OCI-LY3 (cell line): Measurements from ENCODE around the gene CERT1.
A peak's percentile ranks its signal among the peaks of the same experiment; 100 is the strongest.
"Not testable (repeated sequence)": the region's sequence is repeated elsewhere in the genome, so short reads cannot be mapped to it uniquely, and the experiment has no call there.

Experiments used
- H2AFZ ChIP-seq: fragments of 200-600, 300-600 bp; shearing (Covaris generic); 2 replicates; pipeline ENCODE4 v1.6.0; 2014; ENCODE audit warnings: antibody characterized with exemption, low read depth, low read length
- H3K27ac ChIP-seq: fragments of 200-600, 300-600 bp; sonication (generic); 2 replicates; pipeline ENCODE4 v1.5.1; 2014; ENCODE audit warnings: mild to moderate bottlenecking, low read length, moderate library complexity, mixed read lengths
- H3K27me3 ChIP-seq: fragments of 200-600, 300-600 bp; sonication (generic); 2 replicates; pipeline ENCODE4 v1.6.1; 2014; ENCODE audit warnings: low read depth, low read length, mixed read lengths
- H3K36me3 ChIP-seq: fragments of 200-600, 300-600 bp; sonication (generic); replicated peaks from 2 replicates; pipeline ENCODE3; 2014; ENCODE audit warnings: low read depth, low read length, mixed read lengths
- H3K4me1 ChIP-seq: fragments of 300-600, 200-600 bp; sonication (generic); 2 replicates; pipeline ENCODE4 v1.6.1; 2014; ENCODE audit warnings: low read length, mixed read lengths
- H3K4me2 ChIP-seq: fragments of 200-600, 300-600 bp; sonication (generic); 2 replicates; pipeline ENCODE4 v1.6.1; 2014; ENCODE audit warnings: low read length, mixed read lengths
- H3K4me3 ChIP-seq: fragments of 300-600, 200-600 bp; sonication (generic); 2 replicates; pipeline ENCODE4 v1.5.1; 2014; ENCODE audit warnings: antibody characterized with exemption, mild to moderate bottlenecking, low read length, moderate library complexity
- H3K79me2 ChIP-seq: fragments of 300-600, 200-600 bp; shearing (Covaris generic); 2 replicates; pipeline ENCODE4 v1.6.1; 2014; ENCODE audit warnings: mild to moderate bottlenecking, low read length, mixed read lengths
- H3K9ac ChIP-seq: fragments of 300-600, 200-600 bp; shearing (Covaris generic); 2 replicates; pipeline ENCODE4 v1.6.0; 2014; ENCODE audit warnings: mild to moderate bottlenecking, low read length, moderate library complexity
- H3K9me3 ChIP-seq: fragments of 200-600, 300-600 bp; shearing (Covaris generic); 2 replicates; pipeline ENCODE4 v1.6.1; 2014; ENCODE audit warnings: low read length, mixed read lengths; ENCODE audit not compliant: insufficient read depth
- H4K20me1 ChIP-seq: fragments of 200-600, 300-600 bp; sonication (generic); 2 replicates; pipeline ENCODE4 v1.6.1; 2016; ENCODE audit warnings: low read length, mixed read lengths; ENCODE audit not compliant: insufficient read depth
- CTCF ChIP-seq: fragments of 200-600, 300-600 bp; sonication (generic); IDR thresholded peaks from 2 replicates; pipeline ENCODE4 v1.5.1; 2014; ENCODE audit warnings: antibody characterized with exemption, low read length, low read depth
- EZH2phosphoT487 ChIP-seq: fragments of 200-600 bp; shearing (Covaris generic); IDR thresholded peaks from 2 replicates; pipeline ENCODE4 v1.6.1; 2018; ENCODE audit warnings: antibody characterized with exemption, mixed run types, low read depth

CERT1 gene

GRCh38 chr5:75509546-75509945, 1.9 kb downstream of the CERT1 start:
- Histone ChIP-seq H3K4me3 (peak overlapping the region; percentile 88), H3K4me2 (peak overlapping the region; percentile 81), H3K9me3 (no peaks in the 10 kb centered on the region), H3K4me1 (peaks cover 26% of the 10 kb centered on the region), H3K36me3 (no peaks in the 10 kb centered on the region), H3K27me3 (no peaks in the 10 kb centered on the region), H3K27ac (peak overlapping the region; percentile 54), H3K9ac (peak overlapping the region; percentile 81), H2AFZ (no peak overlapping the region), H4K20me1 (peaks cover 3% of the 10 kb centered on the region; the same call in 1 of the 2 replicates), H3K79me2 (peaks cover 81% of the 10 kb centered on the region)
- TF ChIP-seq CTCF (no peak), EZH2phosphoT487 (no peak)

- Histone ChIP-seq H3K36me3 (peaks cover 4% of the 10 kb centered on the region), H3K27ac (no peak overlapping the region), H3K79me2 (peaks cover 68% of the 10 kb centered on the region), H2AFZ (no peak overlapping the region), H3K27me3 (no peaks in the 10 kb centered on the region), H3K9me3 (no peaks in the 10 kb centered on the region), H3K4me1 (peaks cover 9% of the 10 kb centered on the region), H3K4me3 (no peak overlapping the region), H3K4me2 (no peak overlapping the region), H4K20me1 (peaks cover 3% of the 10 kb centered on the region; the same call in 1 of the 2 replicates), H3K9ac (no peak overlapping the region)
- TF ChIP-seq CTCF, result no peak
- no peak for TF ChIP-seq EZH2phosphoT487
These were observed 3.6 kb downstream of the CERT1 start for GRCh38 chr5:75507841-75508240.

GRCh38 chr5:75505112-75505511, 6.3 kb downstream of the CERT1 start:
- H3K9ac ChIP-seq, H3K36me3 ChIP-seq, H3K27ac ChIP-seq, H4K20me1 ChIP-seq, H3K4me3 ChIP-seq, H3K27me3 ChIP-seq, H3K4me1 ChIP-seq, H2AFZ ChIP-seq, H3K4me2 ChIP-seq, H3K9me3 ChIP-seq: not testable (repeated sequence)
- peaks cover 53% of the 10 kb centered on the region for H3K79me2 ChIP-seq

GRCh38 chr5:75498875-75499274, 12.6 kb downstream of the CERT1 start:
- not testable (repeated sequence) for H3K27ac ChIP-seq, H2AFZ ChIP-seq, H3K4me1 ChIP-seq, H3K27me3 ChIP-seq, H3K4me3 ChIP-seq, H3K36me3 ChIP-seq, H3K79me2 ChIP-seq, H4K20me1 ChIP-seq, H3K4me2 ChIP-seq, H3K9me3 ChIP-seq, H3K9ac ChIP-seq

- H3K4me2 ChIP-seq, result no peak overlapping the region
- H3K36me3 ChIP-seq, result peaks cover 6% of the 10 kb centered on the region
- H3K4me3 ChIP-seq, result no peak overlapping the region
- H3K27me3 ChIP-seq, result no peaks in the 10 kb centered on the region
- TF ChIP-seq EZH2phosphoT487, result no peak
- TF ChIP-seq CTCF, result no peak
- H3K79me2 ChIP-seq, result peaks cover 9% of the 10 kb centered on the region; the same call in 1 of the 2 replicates
- no peak overlapping the region for H3K9ac ChIP-seq
- H2AFZ ChIP-seq, result no peak overlapping the region
- no peaks in the 10 kb centered on the region for H3K4me1 ChIP-seq
- peaks cover 4% of the 10 kb centered on the region; the same call in 1 of the 2 replicates for H4K20me1 ChIP-seq
- no peak overlapping the region for H3K27ac ChIP-seq
- no peaks in the 10 kb centered on the region for H3K9me3 ChIP-seq
These were observed 13.1 kb downstream of the CERT1 start for GRCh38 chr5:75498208-75498777.
